MM.1S (cell line): ENCODE measurements around the gene CENPF.

Experiments used
- CTCF ChIP-seq: fragments of 300-600 bp; sonication (generic); IDR thresholded peaks from 2 replicates; pipeline ENCODE4 v1.5.1; 2016; ENCODE audit warnings: antibody characterized with exemption, low read length, mixed read lengths
- EZH2 ChIP-seq: fragments of 300-600 bp; sonication (generic); optimal IDR thresholded peaks from 2 replicates; pipeline ENCODE3; 2017; ENCODE audit warnings: low read depth, mild to moderate bottlenecking, antibody characterized with exemption, low read length, mixed read lengths
- EZH2phosphoT487 ChIP-seq: fragments of 300-600 bp; sonication (generic); IDR thresholded peaks from 2 replicates; pipeline ENCODE4 v1.6.1; 2018; ENCODE audit warnings: antibody characterized with exemption, low read length

GRCh38 chr1:214637125-214637524 is 34.1 kb downstream of the CENPF start:
- TF ChIP-seq CTCF, result no peak
- no peak for TF ChIP-seq EZH2
- no peak for TF ChIP-seq EZH2phosphoT487
